ENCODE measurements around the gene SSBP2.

DNA sequence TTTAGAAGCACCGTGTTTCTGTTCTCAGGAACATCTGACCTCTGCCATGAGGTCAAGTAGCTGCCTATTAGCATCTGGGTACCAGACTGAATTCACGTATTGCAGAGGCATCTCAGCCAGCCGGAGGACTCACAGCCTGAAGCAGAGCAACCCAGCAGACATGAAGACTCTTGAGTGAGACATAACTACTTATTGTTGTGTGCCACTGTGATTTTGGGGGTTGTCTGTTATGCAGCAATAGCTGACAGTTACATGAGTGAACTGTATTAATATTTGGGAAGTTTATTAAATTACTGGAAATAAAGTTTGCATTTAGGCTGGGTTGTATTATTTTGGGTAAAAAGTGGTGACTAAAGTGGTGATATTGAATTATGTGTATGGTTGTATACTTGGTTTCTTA is 355.6 kb downstream of the SSBP2 start:
- no peak for TF ChIP-seq POLR2A (IDR thresholded peaks at IDR 0.05)
- TF ChIP-seq, protein P1, sequence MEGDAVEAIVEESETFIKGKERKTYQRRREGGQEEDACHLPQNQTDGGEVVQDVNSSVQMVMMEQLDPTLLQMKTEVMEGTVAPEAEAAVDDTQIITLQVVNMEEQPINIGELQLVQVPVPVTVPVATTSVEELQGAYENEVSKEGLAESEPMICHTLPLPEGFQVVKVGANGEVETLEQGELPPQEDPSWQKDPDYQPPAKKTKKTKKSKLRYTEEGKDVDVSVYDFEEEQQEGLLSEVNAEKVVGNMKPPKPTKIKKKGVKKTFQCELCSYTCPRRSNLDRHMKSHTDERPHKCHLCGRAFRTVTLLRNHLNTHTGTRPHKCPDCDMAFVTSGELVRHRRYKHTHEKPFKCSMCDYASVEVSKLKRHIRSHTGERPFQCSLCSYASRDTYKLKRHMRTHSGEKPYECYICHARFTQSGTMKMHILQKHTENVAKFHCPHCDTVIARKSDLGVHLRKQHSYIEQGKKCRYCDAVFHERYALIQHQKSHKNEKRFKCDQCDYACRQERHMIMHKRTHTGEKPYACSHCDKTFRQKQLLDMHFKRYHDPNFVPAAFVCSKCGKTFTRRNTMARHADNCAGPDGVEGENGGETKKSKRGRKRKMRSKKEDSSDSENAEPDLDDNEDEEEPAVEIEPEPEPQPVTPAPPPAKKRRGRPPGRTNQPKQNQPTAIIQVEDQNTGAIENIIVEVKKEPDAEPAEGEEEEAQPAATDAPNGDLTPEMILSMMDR (IDR thresholded peaks at IDR 0.05): no peak
- no peak for TF ChIP-seq POLR2AphosphoS5 (IDR thresholded peaks at IDR 0.05)

Measured in prostate gland (tissue), 2 donors.